Endothelial cell of umbilical vein (primary cell): Measurements from ENCODE around the gene FBXO48. TPM values are rescaled to one million over a fixed set of nuclear protein-coding genes. Genes with fewer than 3 reads are reported as not detected.

Experiments used
- BruUV-seq: library from RNA; stranded (reverse); fragments of 400-500 nt; replicated peaks from 2 replicates; lab custom pipeline; 2021; lab: Mats Ljungman, UMichigan
- CTCF ChIA-PET: fragments of 300-600, 350-600 bp; sonication (Branson Sonifier 250); formaldehyde crosslinking; loops from one replicate; lab custom pipeline; 2021; ENCODE audit warnings: antibody characterized with exemption, inconsistent platforms; lab: Charles Lee
- POLR2A ChIA-PET: fragments of 300-600, 350-600 bp; sonication (Branson Sonifier 250); formaldehyde crosslinking; loops from one replicate; lab custom pipeline; 2021; ENCODE audit warnings: antibody characterized with exemption, inconsistent platforms; lab: Charles Lee
- DNase-seq: peaks from one replicate; pipeline ENCODE4 v3.0.0-alpha.2; 2011; ENCODE audit warnings: low read depth, low spot score
- FAIRE-seq: peaks from 2 replicates; lab custom pipeline; 2011; peaks lifted over from hg19 to GRCh38; lab: Jason Lieb, UNC
- H2AFZ ChIP-seq: 2 replicates; pipeline ENCODE4 v1.6.0; 2012; ENCODE audit warnings: low read depth, low read length, control low read depth, inconsistent platforms
- H3K27ac ChIP-seq: 2 replicates; pipeline ENCODE4 v1.5.1; 2011; ENCODE audit warnings: low read depth, mild to moderate bottlenecking, control low read depth, low read length, moderate library complexity; ENCODE audit not compliant: insufficient read depth
- H3K27me3 ChIP-seq, 2 experiments: 2 replicates each; pipeline versions ENCODE4 v1.6.0 to v1.6.1; 2011; ENCODE audit warnings: low read length in 2 of 2, mixed read lengths in 1 of 2; ENCODE audit not compliant: control insufficient read depth in 2 of 2, insufficient read depth in 2 of 2
- H3K36me3 ChIP-seq, 2 experiments: 2 replicates in 1 of 2; 3 replicates in 1 of 2; pipeline ENCODE4 v1.5.1; 2011; ENCODE audit warnings: low read length in 2 of 2, mild to moderate bottlenecking in 1 of 2, moderate library complexity in 1 of 2; ENCODE audit not compliant: control insufficient read depth in 2 of 2, insufficient read depth in 2 of 2; ENCODE audit errors: extremely low read depth in 1 of 2
- H3K4me1 ChIP-seq: 3 replicates; pipeline ENCODE4 v1.5.1; 2011; ENCODE audit warnings: mild to moderate bottlenecking, low read length; ENCODE audit not compliant: control insufficient read depth, insufficient read depth; ENCODE audit errors: extremely low read depth
- H3K4me2 ChIP-seq: 2 replicates; pipeline ENCODE4 v1.6.1; 2011; ENCODE audit warnings: low read length, control low read depth, mixed read lengths; ENCODE audit not compliant: insufficient read depth
- H3K4me3 ChIP-seq, 3 experiments: fragments of 200-600 bp in 1 of 3; sonication (generic), shearing (Covaris generic) in 1 of 3; replicated peaks in 1 of 3; 2 replicates each; pipeline ENCODE4 v1.5.1; 2011 to 2016; ENCODE audit warnings: control low read depth in 3 of 3, low read length in 3 of 3, mild to moderate bottlenecking in 2 of 3, inconsistent platforms in 1 of 3, low read depth in 1 of 3, moderate library complexity in 1 of 3; ENCODE audit not compliant: insufficient read depth in 1 of 3
- H3K79me2 ChIP-seq: 2 replicates; pipeline ENCODE4 v1.6.0; 2012; ENCODE audit warnings: low read length, inconsistent platforms; ENCODE audit not compliant: control insufficient read depth, insufficient read depth
- H3K9ac ChIP-seq: replicated peaks from 2 replicates; pipeline ENCODE3; 2011; ENCODE audit warnings: low read length, control low read depth; ENCODE audit not compliant: insufficient read depth; ENCODE audit errors: extremely low read depth
- H3K9me1 ChIP-seq: replicated peaks from 3 replicates; pipeline ENCODE4 v1.6.0; 2011; ENCODE audit warnings: mild to moderate bottlenecking, low read length; ENCODE audit not compliant: control insufficient read depth, insufficient read depth; ENCODE audit errors: extremely low read depth
- H3K9me3 ChIP-seq: replicated peaks from 2 replicates; pipeline ENCODE4 v1.5.1; 2012; ENCODE audit warnings: low read length, inconsistent platforms; ENCODE audit not compliant: control insufficient read depth, insufficient read depth
- H4K20me1 ChIP-seq: replicated peaks from 2 replicates; pipeline ENCODE3; 2011; ENCODE audit warnings: mild to moderate bottlenecking, low read length; ENCODE audit not compliant: control insufficient read depth, insufficient read depth; ENCODE audit errors: extremely low read depth
- CTCF ChIP-seq, 2 donors: IDR thresholded peaks; 1 replicate in 1 of 2; 2 replicates in 1 of 2; pipeline ENCODE4 v1.5.1; 2011; ENCODE audit warnings: low read length in 2 of 2, mild to moderate bottlenecking in 2 of 2, moderate library complexity in 2 of 2, control low read depth in 1 of 2, inconsistent platforms in 1 of 2, low read depth in 1 of 2; ENCODE audit not compliant: insufficient read depth in 1 of 2; ENCODE audit errors: extremely low read depth in 1 of 2
- FOS ChIP-seq: IDR thresholded peaks from 2 replicates; pipeline ENCODE4 v1.6.1; 2011; ENCODE audit warnings: mild to moderate bottlenecking, low read length, moderate library complexity, borderline replicate concordance; ENCODE audit not compliant: insufficient read depth
- MAX ChIP-seq: IDR thresholded peaks from 2 replicates; pipeline ENCODE4 v1.6.1; 2011; ENCODE audit not compliant: insufficient read depth, insufficient read length
- MYC ChIP-seq: IDR thresholded peaks from one replicate; pipeline ENCODE4 v1.6.1; 2011; ENCODE audit warnings: mild to moderate bottlenecking, low read depth, low read length
- POLR2A ChIP-seq: IDR thresholded peaks from 2 replicates; pipeline ENCODE4 v1.6.1; 2012; ENCODE audit warnings: low read depth, mild to moderate bottlenecking, control low read depth, low read length
- POLR2AphosphoS5 ChIP-seq: IDR thresholded peaks from 2 replicates; pipeline ENCODE4 v1.6.1; 2012; ENCODE audit warnings: low read depth, mild to moderate bottlenecking, control low read depth, low read length, moderate library complexity; ENCODE audit not compliant: insufficient read depth
- dilution Hi-C: fragments of 300-500 bp; cut with MboI; formaldehyde crosslinking; loops from one replicate; pipeline ENCODE4 v1.15.0; 2019; ENCODE audit warnings: low sequenced_read_pairs; ENCODE audit not compliant: extremely low pct_ligation_motif_present
- intact Hi-C: fragments of 100-400 bp; cut with micrococcal nuclease; formaldehyde crosslinking; loops from one replicate; pipeline ENCODE4 v1.10.0; 2022
- polyA plus RNA-seq, 4 experiments: library from polyadenylated mRNA; depleted of rRNA in 3 of 4; stranded (reverse) in 3 of 4; unstranded in 1 of 4; fragments of >200 nt; gene quantifications; 2 replicates each; pipeline versions ENCODE4 v1.2.1 to v1.2.3, GENCODE V29; 2011 to 2012; ENCODE audit warnings: missing spikeins in 1 of 4
- total RNA-seq: library from RNA; stranded (reverse); gene quantifications from 2 replicates; pipeline ENCODE4 v1.2.3, GENCODE V29; 2021

FBXO48 gene
- total and polyA plus RNA-seq, 2 donors (not counting 3 experiments of a cell fraction or from before 2014, with no cell fraction given): 0.46 to 0.73 TPM

GRCh38 chr2:68506170-68506569 lies 39.1 kb upstream of the FBXO48 start:
- no TSS peak for BruUV-seq
- H4K20me1 ChIP-seq: no peaks in the 10 kb centered on the region
- no peak overlapping the region for H3K4me2 ChIP-seq
- CTCF ChIA-PET: interaction anchor here (0.9 to 7.5 kb wide), 5 partner anchors 18 to 246 kb away, joined by 3 to 35 read pairs (median 5); no protein-coding TSS in a partner anchor
- FAIRE-seq: no peak
- no peak for TF ChIP-seq MAX
- no peak for TF ChIP-seq CTCF (IDR thresholded peaks at IDR 0.05; ENCODE audit: extremely low read depth in 1 of 2, insufficient read depth in 1 of 2, low read depth in 1 of 2, low read length in 2 of 2)
- no peak for TF ChIP-seq POLR2A
- no peak for TF ChIP-seq MYC
- no peak for TF ChIP-seq POLR2AphosphoS5
- no peak for TF ChIP-seq FOS
- H3K9me1 ChIP-seq: no peaks in the 10 kb centered on the region
- H3K79me2 ChIP-seq: no peaks in the 10 kb centered on the region
- POLR2A ChIA-PET: no interaction called here
- dilution Hi-C loops (no loop called here), intact Hi-C loops (no loop called here)
- no peak overlapping the region for H3K4me3 ChIP-seq
- DNase-seq: no peak
- no peaks in the 10 kb centered on the region for H3K27me3 ChIP-seq
- H3K36me3 ChIP-seq: no peaks in the 10 kb centered on the region
- no peak overlapping the region for H3K27ac ChIP-seq
- H2AFZ ChIP-seq: no peak overlapping the region
- H3K4me1 ChIP-seq: no peaks in the 10 kb centered on the region
- H3K9ac ChIP-seq: no peak overlapping the region
- no peaks in the 10 kb centered on the region for H3K9me3 ChIP-seq
